Small intestine (tissue), 7 donors: ENCODE results near the gene METTL15. TPM values are rescaled to one million over a fixed set of nuclear protein-coding genes. Genes with fewer than 3 reads are reported as not detected.

Experiments used
- DNase-seq, 2 donors: peaks; one replicate each; pipeline versions ENCODE4 v3.0.0 to v3.0.0-alpha.2; 2013
- FAIRE-seq: peaks from 2 replicates; lab custom pipeline; 2012; peaks lifted over from hg19 to GRCh38; lab: Jason Lieb, UNC
- H3K27ac ChIP-seq, 3 donors: one replicate each; pipeline ENCODE4 v1.5.1; 2013; ENCODE audit warnings: low read length in 2 of 3, mild to moderate bottlenecking in 2 of 3, control low read depth in 1 of 3, inconsistent platforms in 1 of 3, low read depth in 1 of 3, moderate library complexity in 1 of 3
- H3K27me3 ChIP-seq, 3 donors: one replicate each; pipeline ENCODE4 v1.6.1; 2013; ENCODE audit warnings: low read length in 3 of 3, inconsistent platforms in 1 of 3; ENCODE audit not compliant: control insufficient read depth in 3 of 3, insufficient read depth in 3 of 3
- H3K36me3 ChIP-seq, 3 donors: one replicate each; pipeline ENCODE4 v1.6.1; 2013; ENCODE audit warnings: low read length in 3 of 3, inconsistent platforms in 1 of 3, low read depth in 1 of 3, mild to moderate bottlenecking in 1 of 3, moderate library complexity in 1 of 3; ENCODE audit not compliant: control insufficient read depth in 3 of 3, insufficient read depth in 2 of 3
- H3K4me1 ChIP-seq, 3 donors: one replicate each; pipeline ENCODE4 v1.6.1; 2013; ENCODE audit warnings: low read length in 2 of 3, inconsistent platforms in 1 of 3, low read depth in 1 of 3, mild to moderate bottlenecking in 1 of 3, moderate library complexity in 1 of 3; ENCODE audit not compliant: control insufficient read depth in 3 of 3, insufficient read depth in 2 of 3
- H3K4me3 ChIP-seq, 3 donors: one replicate each; pipeline ENCODE4 v1.5.1; 2013; ENCODE audit warnings: low read length in 3 of 3, control low read depth in 1 of 3, inconsistent platforms in 1 of 3, low read depth in 1 of 3, mild to moderate bottlenecking in 1 of 3, moderate library complexity in 1 of 3
- H3K9me3 ChIP-seq, 2 donors: one replicate each; pipeline ENCODE4 v1.6.1; 2013; ENCODE audit warnings: low read depth in 1 of 2, low read length in 1 of 2; ENCODE audit not compliant: control insufficient read depth in 2 of 2, insufficient read depth in 1 of 2
- WGBS, 3 donors: extraction: QIAGEN DNeasy Blood & Tissue Kit; methylation state at CpG; one replicate each; pipeline ENCODE4 v1.1.7; 2013; 5-methylcytosine and 5-hydroxymethylcytosine counted together
- polyA plus RNA-seq, 4 donors: library from polyadenylated mRNA; stranded (reverse) in 3 of 4; unstranded in 1 of 4; fragments of 200-250 nt in 3 of 4; fragments of 120-200 nt in 1 of 4; gene quantifications; one replicate each; pipeline versions ENCODE4 v1.2.1 to v1.2.3, GENCODE V29; 2013
- donor health status: healthy with polysubstance abuse.
- donor health status: control.
- donor health status: control.
- donor health status: Bipolar disorder and iron deficiency.
- donor health status: healthy.

Gene METTL15
- polyA plus RNA-seq, 4 donors: 2.4 to 16.6 (median 4.8) TPM

- DNase-seq (no peak), FAIRE-seq (no peak)
- 89 to 92% (median 91%) methylated on average over 2 of the region's 2 CpGs for WGBS, 3 donors
- H3K27ac ChIP-seq: no peak overlapping the region
- H3K4me1 ChIP-seq: peaks cover 0 to 10% (median 0%) of the 10 kb centered on the region in 3 donors
- H3K27me3 ChIP-seq: no peaks in the 10 kb centered on the region
- H3K9me3 ChIP-seq: no peaks in the 10 kb centered on the region
- H3K36me3 ChIP-seq: no peaks in the 10 kb centered on the region
- H3K4me3 ChIP-seq: no peak overlapping the region
These were observed 3.2 kb upstream of the METTL15 start for GRCh38 chr11:28104984-28105383.

DNA sequence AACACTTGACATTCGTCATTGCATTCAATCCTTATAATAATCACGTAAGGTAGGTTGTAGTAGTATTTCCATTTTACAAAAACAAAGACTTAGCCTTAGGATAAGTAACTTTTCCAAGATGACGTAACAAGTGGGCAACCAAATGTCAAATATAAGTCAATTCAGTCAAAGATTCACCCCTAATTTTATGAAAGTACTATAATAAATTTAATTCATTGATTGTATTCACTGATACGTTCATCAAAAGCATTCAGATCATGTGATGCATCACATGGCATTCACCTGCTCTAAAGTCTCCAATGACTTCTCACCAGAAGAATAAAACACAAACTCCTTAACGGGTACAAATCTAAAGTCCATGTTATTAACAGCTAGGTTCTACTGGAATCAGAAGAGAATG is 2.3 kb upstream of the METTL15 start:
- no peak overlapping the region for H3K27ac ChIP-seq
- no peaks in the 10 kb centered on the region for H3K27me3 ChIP-seq
- no peaks in the 10 kb centered on the region for H3K36me3 ChIP-seq
- 76 to 82% (median 78%) methylated on average over 5 of the region's 5 CpGs for WGBS, 3 donors
- FAIRE-seq (no peak), DNase-seq (peak in 1 of 2 donors; percentile 16)
- H3K9me3 ChIP-seq: no peaks in the 10 kb centered on the region
- H3K4me3 ChIP-seq: no peak overlapping the region
- peaks cover 0 to 9% (median 0%) of the 10 kb centered on the region in 3 donors for H3K4me1 ChIP-seq

GRCh38 chr11:28106353-28107043 is 1.7 kb upstream of the METTL15 start:
- H3K36me3 ChIP-seq: no peaks in the 10 kb centered on the region
- FAIRE-seq (no peak), DNase-seq (no peak)
- WGBS, 3 donors: 72 to 84% (median 80%) methylated on average over 14 of the region's 14 CpGs
- H3K27ac ChIP-seq: no peak overlapping the region
- H3K9me3 ChIP-seq: no peaks in the 10 kb centered on the region
- no peak overlapping the region for H3K4me3 ChIP-seq
- no peaks in the 10 kb centered on the region for H3K27me3 ChIP-seq
- H3K4me1 ChIP-seq: peaks cover 0 to 12% (median 0%) of the 10 kb centered on the region in 3 donors

DNA sequence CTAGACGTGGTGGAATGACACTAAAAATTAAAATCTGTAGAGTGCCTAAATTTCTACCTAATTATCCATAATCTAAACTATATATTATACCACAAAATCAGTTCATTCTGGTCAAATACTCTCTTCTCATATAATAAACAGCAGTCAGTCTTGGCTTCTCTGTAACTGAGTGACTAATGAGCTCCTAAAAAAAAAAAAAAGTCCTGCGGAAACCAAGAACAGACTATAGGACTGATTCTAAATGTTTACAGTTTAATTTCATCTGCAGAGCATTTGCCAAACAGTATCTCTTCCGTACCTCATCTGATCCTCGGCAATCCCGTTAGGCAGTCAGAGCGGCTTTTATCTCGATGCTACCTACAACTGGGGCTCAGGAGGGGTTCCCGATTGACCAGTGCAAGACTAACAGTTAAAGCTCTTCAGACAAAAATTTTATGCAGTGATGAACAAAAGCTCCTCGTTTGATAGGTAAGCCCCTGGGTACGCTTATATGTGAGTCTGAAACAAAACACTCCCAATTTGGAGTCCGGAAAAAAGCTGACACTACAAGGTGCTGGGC is 918 bp upstream of the METTL15 start:
- Histone ChIP-seq H3K27ac (peak overlapping the region; percentile 82 to 88 (median 83)), H3K4me1 (peaks cover 0 to 12% (median 0%) of the 10 kb centered on the region in 3 donors), H3K27me3 (no peaks in the 10 kb centered on the region), H3K4me3 (peak overlapping the region; percentile 30 to 81 (median 78)), H3K36me3 (no peaks in the 10 kb centered on the region), H3K9me3 (no peaks in the 10 kb centered on the region)
- DNase-seq: peak in 1 of 2 donors; percentile 54
- WGBS, 3 donors: 0% methylated on average over 11 of the region's 11 CpGs
- FAIRE-seq: no peak

- Histone ChIP-seq H3K9me3 (no peaks in the 10 kb centered on the region), H3K4me1 (peaks cover 0 to 12% (median 0%) of the 10 kb centered on the region in 3 donors), H3K27me3 (no peaks in the 10 kb centered on the region), H3K4me3 (no peak overlapping the region), H3K27ac (no peak overlapping the region), H3K36me3 (no peaks in the 10 kb centered on the region)
- FAIRE-seq (no peak), DNase-seq (peak in 1 of 2 donors; percentile 11)
- WGBS, 3 donors: 38 to 62% (median 56%) methylated on average over 3 of the region's 3 CpGs
These were observed 770 bp downstream of the METTL15 start for GRCh38 chr11:28108958-28109357.

DNA sequence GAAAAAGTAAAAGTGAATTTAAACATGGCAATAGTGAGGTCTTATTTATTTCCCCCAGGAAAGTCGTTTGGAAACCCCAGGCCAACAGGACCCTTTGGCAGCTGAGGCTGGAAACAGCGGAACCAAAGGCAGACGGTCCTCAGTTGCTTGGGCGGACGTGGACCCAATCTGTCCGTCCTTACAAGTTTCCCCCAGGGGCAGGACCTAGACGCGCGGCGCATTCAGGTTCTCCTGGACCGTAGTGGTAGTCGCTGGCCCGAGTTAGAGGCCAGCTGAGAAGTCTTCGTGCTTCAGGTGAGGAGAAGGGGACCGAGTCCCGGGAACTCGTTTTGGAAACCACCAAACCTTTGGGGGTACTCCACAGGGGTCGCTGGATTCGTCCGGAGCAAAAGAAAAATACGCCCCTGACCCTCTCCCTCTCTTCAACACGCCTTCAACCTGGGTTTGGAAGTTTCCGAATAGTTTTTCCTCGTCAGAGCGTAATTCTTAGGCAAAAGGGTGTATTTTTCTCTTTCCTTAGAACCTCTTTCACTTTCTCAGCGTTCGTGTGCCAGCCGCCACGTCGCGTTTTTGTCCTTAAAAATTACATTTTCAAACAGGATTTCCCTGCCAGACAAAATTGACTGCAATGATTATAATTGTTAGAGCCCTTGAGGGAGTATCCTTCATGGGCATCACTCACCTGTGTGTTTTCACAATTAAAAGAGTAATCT is 2.1 kb downstream of the METTL15 start:
- DNase-seq: peak; percentile 77 to 81
- Histone ChIP-seq H3K9me3 (no peaks in the 10 kb centered on the region), H3K4me3 (peak overlapping the region; percentile 67 to 94 (median 73)), H3K4me1 (peaks cover 0 to 12% (median 0%) of the 10 kb centered on the region in 3 donors), H3K36me3 (peaks cover 0 to 4% (median 0%) of the 10 kb centered on the region in 3 donors), H3K27ac (peak overlapping the region; percentile 75 to 97 (median 88)), H3K27me3 (no peaks in the 10 kb centered on the region)
- no peak for FAIRE-seq
- WGBS, 3 donors: 0 to 1% (median 0%) methylated on average over 30 to 31 of the region's 31 CpGs

GRCh38 chr11:28110821-28111200 is 2.6 kb downstream of the METTL15 start:
- FAIRE-seq (no peak), DNase-seq (peak; percentile 36 to 58)
- Histone ChIP-seq H3K4me1 (peaks cover 0 to 12% (median 0%) of the 10 kb centered on the region in 3 donors), H3K36me3 (peaks cover 0 to 4% (median 0%) of the 10 kb centered on the region in 3 donors), H3K27me3 (no peaks in the 10 kb centered on the region), H3K9me3 (no peaks in the 10 kb centered on the region), H3K4me3 (peak overlapping the region; percentile 67 to 94 (median 73)), H3K27ac (peak overlapping the region; percentile 75 to 97 (median 88))

DNA sequence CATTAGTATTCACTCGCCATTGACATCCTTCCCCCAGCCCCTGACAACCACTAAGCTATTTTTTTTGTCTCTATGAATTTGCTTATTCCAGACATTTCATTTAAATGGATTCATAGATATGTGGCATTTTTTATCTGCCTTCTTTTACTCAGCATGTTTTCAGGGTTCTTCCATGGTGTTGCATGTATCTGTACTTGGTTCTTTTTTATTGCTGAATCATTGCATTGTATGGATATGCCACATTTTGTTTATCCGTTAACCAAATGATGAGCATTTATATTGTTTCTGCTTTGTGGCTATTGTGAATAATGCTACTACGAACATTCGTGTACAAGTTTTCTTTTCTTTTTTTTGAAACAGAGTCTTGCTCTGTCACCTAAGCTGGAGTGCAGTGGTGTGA is 5.9 kb downstream of the METTL15 start:
- no peaks in the 10 kb centered on the region for H3K27me3 ChIP-seq
- FAIRE-seq: no peak
- H3K4me1 ChIP-seq: peaks cover 0 to 12% (median 0%) of the 10 kb centered on the region in 3 donors
- H3K36me3 ChIP-seq: peaks cover 0 to 4% (median 0%) of the 10 kb centered on the region in 3 donors
- no peak overlapping the region for H3K27ac ChIP-seq
- no peaks in the 10 kb centered on the region for H3K9me3 ChIP-seq
- no peak overlapping the region for H3K4me3 ChIP-seq
- WGBS, 3 donors: 95 to 97% (median 96%) methylated on average over 4 of the region's 4 CpGs
- DNase-seq: no peak
